ENCODE data around the gene RAB36.

The RAB36 gene

DNA sequence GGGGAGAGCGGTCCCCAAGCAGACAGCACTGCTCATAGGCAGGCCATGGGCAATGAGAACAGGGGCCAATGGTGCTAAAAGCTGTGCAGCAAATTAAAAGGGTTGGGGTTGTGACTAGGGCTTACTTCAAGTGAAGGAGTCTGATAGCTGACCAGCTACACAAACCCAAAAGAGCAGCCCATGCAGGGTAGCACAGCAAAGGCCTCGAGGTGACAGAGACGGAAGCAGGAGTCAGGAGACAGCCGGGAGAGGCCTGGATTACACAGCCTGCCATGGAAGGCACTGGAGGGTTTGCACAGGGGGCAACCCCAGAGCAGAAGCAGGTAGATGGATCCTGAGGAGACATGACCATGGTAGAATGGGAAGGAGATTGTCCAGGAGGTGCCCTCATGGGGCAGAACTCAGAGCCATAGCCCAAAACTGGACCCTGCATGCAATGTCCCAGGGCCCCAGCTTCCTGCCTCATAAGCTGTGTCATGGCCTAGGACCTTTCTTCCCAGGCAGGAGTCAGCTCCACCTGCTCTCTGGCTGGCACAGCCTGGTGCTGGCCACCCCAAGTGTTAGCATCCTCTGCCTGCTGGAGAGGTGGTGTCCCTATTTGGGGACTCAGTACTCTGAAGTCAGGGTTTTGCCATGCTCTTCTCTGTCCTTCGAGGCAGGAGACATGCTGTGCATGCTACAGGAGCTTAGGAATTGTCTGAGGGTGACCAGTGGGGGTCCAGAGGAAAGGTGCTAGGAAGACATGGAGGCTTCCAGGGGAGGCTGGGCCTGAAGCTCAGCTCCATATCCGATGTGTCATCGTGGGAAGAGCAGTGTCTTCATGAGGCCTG lies 36.8 kb upstream of the RAB36 start:
- DNase-seq (ENCODE audit: low read depth in 4 of 4, low spot score in 1 of 4), result no peak

DNA sequence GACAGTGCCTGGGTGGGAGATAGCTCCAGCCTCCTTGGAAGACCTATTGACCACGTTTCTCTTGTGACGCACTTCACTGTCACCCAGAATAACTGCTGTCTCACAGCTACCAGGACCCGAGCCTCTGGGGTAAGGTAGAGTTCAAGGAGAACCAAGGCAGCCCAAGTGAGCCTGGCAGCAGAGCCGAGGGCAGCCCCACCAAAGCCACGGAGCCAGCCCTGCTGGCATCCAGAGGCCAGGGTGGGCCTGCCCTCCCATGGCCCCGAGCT lies 36.3 kb upstream of the RAB36 start:
- DNase-seq (ENCODE audit: low read depth in 4 of 4, low spot score in 1 of 4), result no peak

DNA sequence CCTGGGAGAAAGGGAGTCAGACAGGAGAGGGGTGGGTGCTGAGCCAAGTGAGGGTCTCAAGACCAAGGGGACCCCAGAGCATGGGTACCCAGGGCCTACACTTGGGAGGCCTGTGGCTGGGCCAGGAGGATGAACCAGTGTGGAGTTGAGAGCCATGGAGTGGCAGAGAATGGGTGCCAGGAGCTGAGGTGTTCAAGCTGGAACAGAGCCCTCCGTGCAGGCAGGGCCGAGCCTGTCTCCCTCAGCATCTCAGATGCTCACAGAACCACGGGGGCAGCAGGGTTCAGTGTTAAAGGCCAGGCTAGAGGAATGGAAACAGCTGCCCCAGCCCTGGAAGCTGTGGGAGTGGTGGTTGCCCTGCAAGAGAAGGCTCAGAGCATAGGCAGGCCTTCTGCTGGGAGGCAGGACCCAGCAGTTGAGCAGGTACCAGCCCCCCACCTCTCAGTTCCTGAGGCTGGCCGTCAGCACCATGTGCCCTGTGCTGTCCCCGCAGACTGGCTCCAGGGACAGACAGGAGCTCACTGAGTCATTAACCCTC lies 35.8 kb upstream of the RAB36 start:
- DNase-seq (ENCODE audit: low read depth in 4 of 4, low spot score in 1 of 4), result no peak

DNA sequence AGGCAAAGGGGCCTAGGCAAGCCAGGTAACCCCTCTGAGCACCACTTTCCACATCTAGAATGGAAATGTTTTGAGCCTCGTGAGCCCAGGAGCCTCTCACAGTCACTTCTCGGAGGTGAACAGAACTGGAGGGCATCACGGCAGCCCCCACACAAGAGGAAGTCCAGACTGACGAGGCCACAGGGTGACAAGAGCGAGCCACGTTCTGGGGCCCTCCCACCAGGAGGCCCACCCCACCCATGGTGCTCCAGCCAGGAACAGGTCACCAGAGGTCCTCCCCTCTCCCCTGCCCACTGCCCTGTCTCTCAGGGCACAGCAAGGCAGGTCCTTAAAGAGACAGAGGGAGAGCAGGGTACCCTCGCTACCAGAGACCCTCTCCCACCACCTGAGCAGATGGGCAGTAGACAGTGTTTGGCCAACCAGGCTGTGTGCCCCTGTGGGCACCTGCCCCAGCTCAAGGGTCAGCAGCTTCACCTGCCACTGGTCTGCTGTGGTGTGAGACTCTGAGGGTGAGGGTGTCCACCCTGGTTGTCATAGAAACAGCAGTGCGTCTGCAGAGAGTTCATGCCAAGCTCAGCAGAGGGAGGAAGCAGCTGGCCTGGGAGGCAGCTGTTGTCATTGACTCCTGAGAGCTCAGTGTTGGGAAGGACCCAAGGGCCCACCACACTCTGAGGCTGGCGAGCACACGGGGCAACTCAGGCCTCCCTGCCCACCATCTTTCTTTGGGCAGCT lies 34.9 kb upstream of the RAB36 start:
- DNase-seq (ENCODE audit: low read depth in 4 of 4, low spot score in 1 of 4), result no peak

DNA sequence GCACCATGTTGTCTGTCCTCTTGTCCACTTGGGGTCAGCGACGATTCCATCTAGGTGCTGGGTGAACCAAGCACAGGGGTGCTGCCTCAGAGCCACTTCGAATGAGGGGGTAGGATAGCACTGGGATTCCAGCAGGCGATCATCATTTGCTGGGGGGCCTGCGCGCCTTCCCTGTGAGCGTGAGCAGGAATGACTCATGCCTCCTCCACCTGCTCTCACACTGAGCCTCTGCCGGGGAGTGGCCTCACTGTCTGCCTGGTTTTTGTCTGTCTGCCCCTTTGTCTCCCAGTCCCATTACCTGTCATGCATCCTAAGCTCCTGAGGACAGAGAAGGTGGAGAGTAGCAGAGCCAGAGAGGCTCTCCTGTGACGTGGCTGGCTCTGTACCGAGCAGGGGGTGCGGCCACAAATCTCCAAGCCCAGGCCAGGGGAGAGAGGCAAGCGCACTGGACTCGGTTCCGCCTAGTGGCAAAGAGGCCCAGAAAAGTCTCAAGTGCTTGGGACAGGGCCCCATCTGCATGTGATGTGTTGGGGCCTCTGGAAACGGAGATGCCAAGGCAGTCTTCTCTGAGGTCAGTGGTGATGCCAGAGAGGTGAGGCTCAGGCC lies 34.3 kb upstream of the RAB36 start:
- no peak for DNase-seq (ENCODE audit: low read depth in 4 of 4, low spot score in 1 of 4)

DNA sequence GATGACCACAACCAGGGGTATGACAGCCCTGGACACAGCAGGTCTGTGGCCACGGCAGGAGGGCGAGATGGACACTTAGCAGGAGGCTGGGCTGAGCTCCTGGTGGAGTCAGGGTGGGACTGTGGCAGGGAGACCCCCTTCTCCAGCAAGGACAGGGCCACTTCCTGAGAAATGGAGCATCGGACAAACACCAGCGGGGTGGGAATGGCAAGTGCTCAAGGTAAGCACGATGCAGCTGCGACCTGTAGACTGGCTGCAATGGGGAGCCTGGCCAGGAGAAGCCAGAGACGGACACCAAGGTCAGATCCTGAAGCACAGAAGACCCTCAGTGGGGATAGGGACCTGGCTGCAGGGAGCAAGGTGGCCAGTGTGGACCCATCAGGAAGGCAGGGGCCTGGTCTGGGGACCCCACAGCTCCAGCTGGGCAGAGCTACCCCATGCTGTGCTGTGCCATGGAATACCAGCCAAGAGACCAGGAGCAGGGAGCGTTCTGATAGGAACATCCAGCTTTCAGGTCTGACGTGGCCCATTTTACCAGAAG lies 32.7 kb upstream of the RAB36 start:
- DNase-seq (ENCODE audit: low read depth in 4 of 4, low spot score in 1 of 4), result no peak

DNA sequence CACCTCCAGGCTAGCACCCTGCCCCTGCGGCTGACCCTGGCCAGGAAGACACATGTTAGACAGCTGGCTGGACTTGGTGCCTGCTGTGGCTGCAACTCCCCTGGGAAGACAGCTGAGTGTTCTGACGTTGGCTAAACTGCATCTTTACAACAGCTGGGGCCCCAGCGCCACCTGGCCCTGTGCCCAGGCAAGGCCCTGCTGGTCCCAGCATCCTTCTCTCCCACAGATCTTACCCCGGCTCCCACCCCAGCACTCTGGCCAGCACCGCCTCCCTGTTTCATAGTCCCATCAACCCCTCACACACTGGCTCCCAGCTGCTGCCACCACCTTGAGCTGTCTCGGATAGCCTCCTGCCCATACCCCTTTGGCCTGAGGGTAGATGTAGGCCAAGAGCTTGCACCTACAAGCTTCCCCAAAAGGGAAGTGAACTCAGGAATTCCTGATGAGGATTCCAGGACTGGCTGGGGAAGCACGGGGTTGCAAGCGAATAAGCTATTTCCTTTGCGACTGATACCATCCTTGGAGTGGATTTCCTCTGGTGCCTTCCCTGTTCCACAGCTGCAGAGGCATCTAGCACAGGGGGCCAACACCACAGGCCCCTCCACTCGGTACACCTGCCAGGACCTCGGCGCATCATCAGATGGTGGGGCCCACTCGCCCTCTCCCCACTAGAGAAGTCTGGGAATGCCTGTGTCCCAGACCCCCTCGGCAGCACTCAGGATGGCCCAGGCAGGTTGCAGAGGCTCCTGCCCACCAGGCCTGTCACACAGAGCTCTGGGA lies 32.0 kb upstream of the RAB36 start:
- DNase-seq (ENCODE audit: low read depth in 4 of 4, low spot score in 1 of 4), result no peak

DNA sequence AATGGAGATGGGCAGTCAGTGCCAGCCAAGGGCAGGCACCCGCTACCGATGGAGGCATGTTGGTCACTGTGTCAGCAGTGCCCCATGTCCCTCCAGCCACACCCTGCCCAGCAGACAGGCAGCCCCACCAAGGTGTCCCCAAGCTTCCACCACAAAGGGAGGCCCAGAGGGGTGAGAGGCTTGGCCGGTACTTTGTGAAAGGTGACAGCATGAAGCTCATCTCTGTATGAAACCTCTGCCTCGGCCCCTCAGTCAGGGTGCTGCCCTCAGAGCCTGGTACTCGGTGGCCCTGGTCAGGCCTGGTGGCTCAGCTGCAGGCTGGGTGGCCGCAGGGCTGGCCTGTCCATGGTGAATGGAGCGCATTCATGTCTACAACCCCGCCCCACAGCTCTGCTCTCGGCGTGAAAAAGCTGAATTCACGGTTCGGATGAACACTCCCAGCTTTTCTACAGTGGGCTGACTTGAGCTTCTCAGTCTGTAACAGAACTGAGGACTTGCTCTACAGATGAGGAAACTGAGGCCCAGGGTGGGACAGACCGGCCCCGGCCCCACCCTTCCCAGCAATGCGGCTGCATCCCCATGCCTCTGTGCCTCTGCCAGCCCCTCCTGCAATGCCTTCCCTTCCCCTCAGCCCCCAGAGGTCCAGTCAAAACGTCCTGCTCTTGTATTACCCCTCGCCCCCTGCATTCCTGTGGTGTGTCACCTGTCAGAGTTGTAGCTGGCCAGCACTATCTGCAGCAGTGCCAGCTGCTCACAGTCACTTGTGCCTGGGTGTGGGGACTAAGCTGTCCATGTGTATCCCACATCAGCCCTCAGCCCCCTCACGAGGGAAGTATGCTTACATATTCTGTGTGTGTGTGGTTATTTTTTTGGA lies 31.2 kb upstream of the RAB36 start:
- no peak for DNase-seq (ENCODE audit: low read depth in 4 of 4, low spot score in 1 of 4)

DNA sequence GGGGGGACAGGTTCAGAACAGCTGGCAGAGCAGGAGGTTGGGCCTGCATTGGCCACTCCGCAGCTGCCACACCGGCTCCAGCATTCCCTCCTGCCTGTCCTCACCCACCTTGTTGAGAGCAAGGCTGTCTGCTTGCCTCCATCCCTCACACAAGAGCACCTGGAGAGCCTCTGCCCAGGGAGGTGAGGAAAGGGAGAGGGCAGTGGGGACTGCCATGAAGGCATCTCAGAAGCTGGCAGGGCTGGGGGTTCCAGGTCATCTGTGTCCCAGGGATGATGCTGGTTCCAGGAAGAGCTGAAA lies 30.6 kb upstream of the RAB36 start:
- no peak for DNase-seq (ENCODE audit: low read depth in 4 of 4, low spot score in 1 of 4)

DNA sequence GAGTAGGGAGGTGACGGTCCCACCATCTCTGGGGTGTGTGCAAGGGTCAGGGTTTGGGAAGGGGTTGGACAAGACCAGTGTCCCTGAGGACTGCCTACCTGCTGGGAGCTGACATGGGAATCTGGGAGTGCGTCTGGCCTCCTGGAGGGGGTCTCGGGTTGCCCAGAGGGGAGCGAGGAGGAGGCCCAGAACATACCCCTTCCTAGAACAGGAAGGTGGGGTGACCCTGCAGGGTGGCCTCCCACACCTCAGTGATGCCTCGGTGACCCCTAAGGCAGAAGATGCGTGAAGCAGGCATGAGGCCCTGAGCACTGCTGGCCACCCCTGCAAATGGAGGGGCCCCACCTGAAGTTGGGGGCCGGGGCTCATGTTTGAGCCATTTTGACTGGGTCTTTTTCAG lies 29.9 kb upstream of the RAB36 start:
- DNase-seq (ENCODE audit: low read depth in 4 of 4, low spot score in 1 of 4), result no peak

DNA sequence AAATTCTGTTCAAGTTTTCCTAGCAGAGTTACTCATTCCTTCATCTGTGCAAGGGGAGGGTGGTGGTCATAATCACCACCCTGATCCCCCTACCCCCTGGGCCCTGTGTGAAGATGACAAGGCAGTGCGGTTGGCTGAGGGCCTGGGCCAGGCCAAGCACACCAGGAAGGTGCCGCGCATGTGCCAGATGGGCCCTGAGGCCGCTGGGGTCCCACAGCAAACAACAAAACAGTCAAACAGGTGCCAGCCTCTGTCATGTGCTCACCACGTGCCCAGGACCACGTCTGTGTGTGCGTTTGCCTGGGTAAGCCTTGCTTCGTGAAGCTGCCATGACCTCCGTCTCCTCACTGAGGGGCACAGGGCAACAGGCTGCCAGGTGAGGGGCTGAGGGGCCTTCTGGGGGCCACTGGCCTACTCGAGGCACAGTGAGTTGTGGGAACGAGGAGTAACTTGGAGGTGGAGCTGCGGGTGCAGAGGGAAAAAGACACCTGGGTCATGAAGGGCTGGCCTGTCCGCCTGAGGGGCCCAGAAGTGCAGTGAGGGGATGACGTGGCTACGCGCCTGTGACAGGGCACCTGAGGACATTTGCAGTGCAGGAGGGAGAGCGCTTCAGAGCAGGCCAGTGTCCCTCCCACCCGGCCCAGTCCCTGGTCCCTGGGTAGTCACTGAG lies 29.3 kb upstream of the RAB36 start:
- no peak for DNase-seq (ENCODE audit: low read depth in 4 of 4, low spot score in 1 of 4)

DNA sequence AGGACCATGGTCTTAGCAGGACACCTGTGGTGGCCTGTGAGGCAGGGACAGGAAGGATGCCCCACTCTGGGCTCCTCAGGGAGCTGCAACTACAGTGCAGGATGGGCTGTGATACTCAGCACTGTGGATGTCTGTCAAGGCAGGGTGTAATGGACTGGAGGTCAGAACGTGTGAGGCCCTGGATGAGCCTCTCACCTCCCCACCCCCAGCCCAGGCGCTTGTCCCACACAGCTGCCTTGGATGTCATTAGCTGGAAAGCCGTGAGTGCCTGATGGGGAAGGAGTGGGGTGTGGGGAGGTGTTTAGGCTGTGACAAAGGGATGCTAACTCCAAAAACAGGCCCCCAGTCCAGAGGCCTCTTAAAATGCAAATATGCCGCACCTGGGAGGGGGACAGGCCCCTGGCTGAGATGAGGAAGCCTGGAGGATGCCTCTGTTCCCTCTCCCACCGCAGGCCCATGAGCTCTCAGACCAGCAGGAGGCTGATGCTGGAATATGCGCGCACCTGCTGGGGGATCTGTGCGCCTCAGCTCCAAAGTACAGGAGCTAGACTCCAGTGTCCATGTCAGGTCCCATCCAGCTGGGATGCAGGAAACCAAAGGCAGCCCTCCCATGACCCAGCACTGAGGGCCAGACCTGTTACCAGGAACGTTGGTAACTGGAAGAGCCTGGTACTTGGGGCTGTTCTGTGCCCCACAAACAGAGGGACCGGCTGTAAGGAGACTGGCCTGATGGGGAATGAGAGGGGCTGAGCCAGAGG lies 28.6 kb upstream of the RAB36 start:
- DNase-seq (ENCODE audit: low read depth in 4 of 4, low spot score in 1 of 4), result no peak

DNA sequence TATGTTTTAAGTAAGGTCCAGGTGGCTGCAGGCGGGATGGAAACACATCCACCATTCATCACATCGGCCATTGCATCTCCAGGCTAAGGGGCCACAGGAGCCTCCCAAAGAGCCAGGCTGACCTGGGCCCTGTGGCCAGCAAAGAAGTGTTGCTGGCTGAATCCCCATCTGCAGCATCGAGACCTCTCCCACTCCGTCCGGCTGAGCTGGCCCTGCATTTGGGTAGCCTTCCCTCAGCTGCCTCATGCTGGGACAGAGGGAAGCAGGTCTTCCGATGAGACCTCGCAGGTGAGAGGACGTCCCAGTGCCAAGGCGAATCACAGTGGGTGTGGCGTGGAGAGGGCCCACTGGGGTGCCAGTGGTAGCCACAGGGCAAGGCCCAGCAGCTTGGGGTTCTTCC lies 28.0 kb upstream of the RAB36 start:
- no peak for DNase-seq (ENCODE audit: low read depth in 4 of 4, low spot score in 1 of 4)

DNA sequence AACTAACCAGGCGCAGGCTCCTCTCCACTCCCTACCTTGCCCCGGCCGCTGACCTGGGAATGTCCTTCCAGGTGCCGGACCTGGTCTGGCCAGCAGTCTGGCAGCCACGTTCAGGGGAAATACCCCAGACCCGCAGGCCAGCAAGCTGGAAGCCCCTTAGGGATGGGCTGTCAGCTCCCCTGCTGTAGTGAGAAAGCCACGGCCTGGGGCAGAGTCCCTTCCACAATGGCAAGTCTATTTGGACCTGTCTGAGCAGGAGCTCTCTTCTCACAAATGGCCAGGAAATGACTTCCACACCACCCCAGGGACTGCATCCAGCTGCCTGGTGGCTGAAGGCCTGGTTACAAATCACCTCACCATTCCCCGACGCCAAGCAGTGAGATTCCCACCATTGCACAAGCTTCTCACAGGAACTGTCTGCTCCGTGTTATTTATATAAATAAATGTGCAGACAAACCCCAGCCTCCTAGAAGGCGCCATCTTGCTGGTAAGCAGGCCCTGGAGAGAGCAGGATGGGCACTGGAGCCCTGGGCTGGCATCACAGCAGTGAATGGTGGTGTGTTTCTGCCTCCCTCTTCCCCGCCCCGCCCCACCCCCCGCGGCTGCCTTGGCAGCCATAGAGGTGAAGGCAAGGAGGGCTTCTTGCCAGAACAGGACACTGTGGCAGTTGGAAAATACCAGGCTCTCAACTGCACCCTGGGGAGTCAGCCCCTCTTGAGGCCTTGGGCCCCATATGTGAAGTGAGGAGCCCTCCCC lies 27.2 kb upstream of the RAB36 start:
- DNase-seq (ENCODE audit: low read depth in 4 of 4, low spot score in 1 of 4), result no peak

DNA sequence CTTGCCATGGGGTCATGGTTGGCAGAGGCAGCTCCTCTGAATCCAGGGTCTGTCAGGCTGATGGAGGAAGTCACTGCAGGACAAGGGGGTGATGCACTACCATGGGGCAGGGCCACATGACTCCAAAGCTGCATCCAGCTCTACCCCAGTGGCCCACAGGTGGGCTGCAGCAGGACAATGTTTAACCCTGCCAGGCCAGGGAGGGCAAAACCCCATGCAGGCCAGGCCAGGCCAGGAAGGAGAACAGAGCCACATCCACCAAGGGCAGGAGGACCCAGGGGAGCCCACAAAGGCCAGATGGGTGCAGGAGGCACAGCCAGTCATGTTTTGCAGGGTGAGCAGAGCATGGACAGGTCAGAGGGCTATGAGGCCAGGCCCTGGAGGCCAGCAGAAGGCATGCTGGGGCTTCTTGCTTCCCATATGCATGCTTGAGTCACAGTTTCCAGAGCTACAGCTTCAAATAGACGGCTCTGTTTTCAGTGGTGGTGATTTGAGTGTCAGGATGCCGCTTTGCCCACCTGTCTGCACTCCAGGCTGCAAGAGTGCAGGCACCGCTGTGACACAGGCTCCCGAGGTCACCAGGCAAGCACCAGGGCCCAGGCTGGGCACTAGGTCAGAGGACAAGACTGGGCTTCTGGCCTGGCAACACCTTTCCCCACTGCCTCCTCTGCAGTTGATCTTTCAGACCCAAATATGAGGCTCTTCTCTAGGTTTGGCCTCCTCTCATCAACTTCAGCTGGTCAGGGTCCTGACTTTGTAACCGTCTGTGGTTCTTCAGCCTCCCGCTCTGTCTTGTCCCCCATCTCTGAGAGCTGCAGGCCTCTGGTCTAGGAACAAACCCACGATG lies 26.4 kb upstream of the RAB36 start:
- DNase-seq (ENCODE audit: low read depth in 4 of 4, low spot score in 1 of 4), result no peak

DNA sequence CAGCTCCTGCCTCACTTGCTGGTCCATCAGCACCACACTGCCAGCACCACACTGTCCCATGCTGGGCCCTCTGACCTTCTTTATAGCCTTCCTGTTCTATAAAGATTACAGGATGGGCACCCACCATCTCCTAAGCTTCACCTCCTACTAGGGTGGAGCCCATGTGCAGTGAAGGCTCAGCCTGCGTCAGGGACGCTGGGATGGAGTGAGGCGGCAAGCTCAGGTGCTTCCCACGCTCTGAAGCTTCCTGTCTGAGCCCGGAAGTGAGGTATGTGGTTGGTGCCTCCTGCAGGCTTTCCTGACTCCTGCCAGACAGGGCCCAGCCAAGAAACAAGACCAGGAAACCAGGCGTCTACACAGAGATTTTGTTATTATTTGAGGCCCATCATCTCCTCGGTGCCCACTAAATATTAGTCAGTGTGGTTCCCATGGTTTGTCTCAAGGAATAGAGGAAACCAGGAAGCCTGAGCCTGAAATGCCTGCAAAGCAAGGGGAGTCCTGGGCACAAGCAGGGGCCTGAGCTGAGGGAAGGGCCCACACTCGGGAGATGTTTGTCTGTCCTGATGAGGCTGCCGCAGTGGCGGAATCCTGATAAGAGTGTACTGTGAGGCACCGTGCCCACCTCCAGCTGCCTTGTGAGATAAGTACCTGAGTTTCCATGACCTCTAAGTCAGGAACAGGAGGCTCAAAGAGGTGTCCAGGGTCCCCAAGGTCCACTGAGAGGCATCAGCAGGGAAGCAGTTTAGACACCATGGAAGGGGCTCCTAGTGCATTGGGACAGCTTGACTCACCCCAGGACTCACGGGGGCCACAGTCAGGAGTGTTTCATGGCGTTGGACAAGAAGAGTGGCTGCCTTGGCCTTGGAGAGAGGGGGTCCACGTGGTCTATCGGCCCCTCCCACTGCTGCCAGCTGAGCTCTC lies 25.5 kb upstream of the RAB36 start:
- peak; percentile 29 to 45 (median 36) for DNase-seq (ENCODE audit: low read depth in 4 of 4, low spot score in 1 of 4)

Data from stimulated activated CD4-positive, alpha-beta T cell treated with anti-CD3 and anti-CD28 coated beads, Interleukin-1b, Interleukin-23, amount 100 ng/mL, for 24 hours (primary cell).